Right atrium auricular region (tissue), 2 donors: ENCODE data around the gene BABAM2. TPM values are rescaled to one million over a fixed set of nuclear protein-coding genes. Genes with fewer than 3 reads are reported as not detected.
A peak's percentile ranks its signal among the peaks of the same experiment; 100 is the strongest.

Experiments
- DNase-seq: peaks from one replicate; pipeline ENCODE4 v3.0.0-alpha.2; 2019; ENCODE audit warnings: low spot score
- H3K27ac ChIP-seq, 2 donors: fragments of 200-600 bp; sonication (generic); 1 replicate in 1 of 2; 2 replicates in 1 of 2; pipeline ENCODE4 v1.5.1; 2016 to 2019
- H3K27me3 ChIP-seq, 2 donors: fragments of 200-600 bp; sonication (generic); one replicate each; pipeline versions ENCODE4 v1.5.1 to v1.6.0; 2017 to 2019
- H3K36me3 ChIP-seq: fragments of 200-600 bp; sonication (generic); one replicate; pipeline ENCODE4 v1.5.1; 2016
- H3K4me1 ChIP-seq, 2 donors: fragments of 200-600 bp; sonication (generic); one replicate each; pipeline versions ENCODE4 v1.5.1 to v1.6.0; 2017 to 2019
- H3K4me3 ChIP-seq, 2 donors: fragments of 200-600 bp; sonication (generic); 1 replicate in 1 of 2; 2 replicates in 1 of 2; pipeline ENCODE4 v1.5.1; 2017 to 2019; ENCODE audit warnings: mild to moderate bottlenecking in 1 of 2, moderate library complexity in 1 of 2
- H3K9me3 ChIP-seq, 2 donors: fragments of 200-600 bp; sonication (generic); one replicate each; pipeline ENCODE4 v1.5.1; 2019
- CTCF ChIP-seq, 2 donors: fragments of 200-600 bp; sonication (generic); IDR thresholded peaks; one replicate each; pipeline ENCODE4 v1.5.1; 2019; ENCODE audit warnings: antibody characterized with exemption in 2 of 2
- total RNA-seq, 2 donors: library from RNA; depleted of rRNA; stranded (reverse); fragments of >200 nt; gene quantifications; one replicate each; pipeline ENCODE4 v1.1.0, GENCODE V29; 2016

The BABAM2 gene
- total RNA-seq, 2 donors from 2014 or later = 58.8 to 60.6 TPM

DNA sequence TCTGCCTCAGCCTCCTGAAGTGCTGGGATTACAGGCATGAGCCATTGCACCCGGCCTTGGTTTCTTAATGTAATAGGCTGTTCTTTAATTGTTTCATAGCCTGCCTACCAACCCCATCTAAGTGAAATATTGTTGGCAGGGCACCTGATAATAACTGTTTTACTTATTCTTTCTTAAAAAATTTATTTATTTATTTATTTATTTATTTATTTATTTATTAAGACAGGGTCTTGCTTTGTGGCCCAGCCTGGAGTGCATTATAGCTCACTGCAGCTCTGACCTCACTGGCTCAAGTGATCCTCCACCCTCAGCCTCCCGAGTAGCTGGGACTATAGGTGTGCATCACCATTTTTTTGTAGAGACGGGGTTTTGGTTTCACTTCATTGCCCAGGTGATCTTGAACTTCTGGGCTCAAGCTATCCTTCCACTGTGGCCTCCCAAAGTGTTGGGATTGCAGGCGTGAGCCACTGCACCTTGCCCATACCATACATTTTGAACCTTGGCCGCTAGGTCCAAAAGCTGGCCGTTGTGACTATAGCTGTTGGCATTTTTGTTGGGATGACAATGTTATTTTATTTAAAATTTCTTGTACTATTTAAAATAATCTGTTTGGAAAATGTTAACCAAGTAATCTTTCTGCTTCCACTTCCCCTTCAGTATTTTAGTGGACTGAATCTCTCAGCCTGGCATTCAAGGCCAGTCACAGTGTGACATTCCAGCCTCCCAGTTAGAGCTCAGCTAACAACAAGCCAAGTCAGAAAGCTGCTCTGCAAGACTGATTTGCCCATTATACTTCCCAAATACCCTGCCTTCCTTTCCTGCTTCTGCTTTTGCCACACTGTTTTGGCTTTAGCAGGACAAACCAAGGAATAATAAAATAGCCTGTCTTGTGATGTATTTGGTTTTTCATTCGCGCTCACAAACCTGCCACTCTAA, 52.4 kb downstream of the BABAM2 start:
- Histone ChIP-seq H3K9me3 (no peaks in the 10 kb centered on the region), H3K36me3 (no peaks in the 10 kb centered on the region), H3K27ac (no peak overlapping the region), H3K4me3 (no peak overlapping the region), H3K27me3 (no peaks in the 10 kb centered on the region), H3K4me1 (peaks cover 0 to 7% of the 10 kb centered on the region in 2 donors)
- TF ChIP-seq CTCF (IDR thresholded peaks at IDR 0.05) = no peak
- no peak for DNase-seq

- no peak for TF ChIP-seq CTCF (IDR thresholded peaks at IDR 0.05)
- no peak overlapping the region for H3K4me3 ChIP-seq
- H3K27ac ChIP-seq = no peak overlapping the region
- no peaks in the 10 kb centered on the region for H3K9me3 ChIP-seq
- H3K4me1 ChIP-seq = peaks cover 0 to 7% of the 10 kb centered on the region in 2 donors
- no peaks in the 10 kb centered on the region for H3K36me3 ChIP-seq
- H3K27me3 ChIP-seq = no peaks in the 10 kb centered on the region
- DNase-seq = no peak
Observed at GRCh38 chr2:27946530-27947060, 56.1 kb downstream of the BABAM2 start.

DNA sequence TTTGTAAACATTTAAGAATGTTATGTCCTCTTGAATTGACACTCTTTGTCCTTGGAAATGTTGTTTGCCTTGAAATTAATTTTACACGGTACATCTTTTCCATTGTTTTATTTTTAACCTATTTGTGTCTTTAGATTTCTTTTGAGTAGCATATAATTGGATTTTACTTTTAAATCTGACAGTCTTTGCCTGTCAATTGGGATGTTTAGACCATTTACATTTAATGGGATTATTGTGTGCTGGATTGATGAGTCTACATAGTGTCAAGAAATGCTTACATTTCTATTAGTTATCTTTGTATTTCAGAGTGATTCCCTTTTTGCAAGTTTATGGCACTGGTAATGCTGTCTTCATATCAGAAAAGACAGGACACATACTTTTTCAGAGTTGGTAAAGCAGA, 61.5 kb downstream of the BABAM2 start:
- TF ChIP-seq CTCF (IDR thresholded peaks at IDR 0.05) = no peak
- no peak overlapping the region for H3K27ac ChIP-seq
- peaks cover 0 to 33% of the 10 kb centered on the region in 2 donors for H3K4me1 ChIP-seq

GRCh38 chr2:27953077-27953476, 62.5 kb downstream of the BABAM2 start:
- Histone ChIP-seq H3K4me3 (no peak overlapping the region), H3K27me3 (no peaks in the 10 kb centered on the region), H3K4me1 (peaks cover 0 to 40% of the 10 kb centered on the region in 2 donors), H3K27ac (no peak overlapping the region), H3K36me3 (no peaks in the 10 kb centered on the region), H3K9me3 (no peaks in the 10 kb centered on the region)
- DNase-seq = no peak
- TF ChIP-seq CTCF (IDR thresholded peaks at IDR 0.05) = no peak

More for the DNA sequence above, 61.5 kb downstream of the BABAM2 start:
- no peak for DNase-seq
- no peaks in the 10 kb centered on the region for H3K36me3 ChIP-seq
- no peak overlapping the region for H3K4me3 ChIP-seq
- H3K27me3 ChIP-seq = no peaks in the 10 kb centered on the region
- H3K9me3 ChIP-seq = no peaks in the 10 kb centered on the region

DNA sequence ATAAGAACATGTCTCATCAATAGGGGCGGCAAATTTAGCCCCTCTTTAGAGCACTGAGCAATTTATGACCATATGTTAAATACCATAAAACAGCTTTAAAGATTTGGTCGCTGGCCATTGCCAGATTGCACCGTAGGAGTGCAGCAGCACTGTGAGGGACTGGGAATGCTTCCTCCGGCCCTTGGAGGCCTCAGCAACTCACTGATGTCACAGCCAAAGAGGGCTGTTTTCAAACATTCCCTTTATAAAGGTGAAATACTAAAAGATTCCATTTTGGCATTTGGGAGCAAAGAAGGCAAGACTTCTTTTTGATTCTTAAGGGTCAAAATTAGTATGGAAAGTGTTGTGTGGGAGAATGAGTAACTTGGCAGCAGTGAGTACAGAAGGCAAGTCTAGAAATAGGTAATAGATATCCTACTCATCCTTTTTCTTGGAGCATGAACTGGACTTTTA, 63.7 kb downstream of the BABAM2 start:
- Histone ChIP-seq H3K27ac (peak overlapping the region; percentile 52 to 64), H3K4me1 (peaks cover 0 to 45% of the 10 kb centered on the region in 2 donors), H3K36me3 (no peaks in the 10 kb centered on the region), H3K9me3 (no peaks in the 10 kb centered on the region), H3K4me3 (no peak overlapping the region), H3K27me3 (no peaks in the 10 kb centered on the region)
- TF ChIP-seq CTCF (IDR thresholded peaks at IDR 0.05) = no peak
- no peak for DNase-seq
